Smooth muscle cell (in vitro differentiated cells): ENCODE results near the gene SLC22A9. TPM values are rescaled to one million over a fixed set of nuclear protein-coding genes. Genes with fewer than 3 reads are reported as not detected.
"Not testable (repeated sequence)": the region's sequence is repeated elsewhere in the genome, so short reads cannot be mapped to it uniquely, and the experiment has no call there.

Experiments used
- DNase-seq: peaks from one replicate; lab custom pipeline; 2025; ENCODE audit not compliant: unreplicated experiment; lab: John Stamatoyannopoulos, UW
- H2AFZ ChIP-seq: fragments of 200-600 bp; sonication (generic); 2 replicates; pipeline ENCODE4 v1.6.0; 2016; ENCODE audit warnings: antibody characterized with exemption, low read depth, mild to moderate bottlenecking
- H3F3A ChIP-seq: fragments of 200-600 bp; sonication (generic); 2 replicates; pipeline ENCODE4 v1.6.0; 2017; ENCODE audit warnings: antibody characterized with exemption, low read depth
- H3K27ac ChIP-seq: fragments of 200-600 bp; sonication (generic); 2 replicates; pipeline ENCODE4 v1.5.1; 2016; ENCODE audit warnings: low read depth, mild to moderate bottlenecking
- H3K27me3 ChIP-seq: fragments of 200-600 bp; sonication (generic); 2 replicates; pipeline ENCODE4 v1.6.1; 2016; ENCODE audit warnings: low read depth, mild to moderate bottlenecking
- H3K36me3 ChIP-seq: fragments of 200-600 bp; sonication (generic); 2 replicates; pipeline ENCODE4 v1.5.1; 2016; ENCODE audit warnings: low read depth
- H3K4me1 ChIP-seq: fragments of 200-600 bp; sonication (generic); 2 replicates; pipeline ENCODE4 v1.5.1; 2016; ENCODE audit warnings: low read depth
- H3K4me2 ChIP-seq: fragments of 200-600 bp; sonication (generic); 2 replicates; pipeline ENCODE4 v1.6.0; 2016; ENCODE audit warnings: mild to moderate bottlenecking
- H3K4me3 ChIP-seq: fragments of 200-600 bp; sonication (generic); 2 replicates; pipeline ENCODE4 v1.5.1; 2016; ENCODE audit warnings: mild to moderate bottlenecking
- H3K79me2 ChIP-seq: fragments of 200-600 bp; sonication (generic); 2 replicates; pipeline ENCODE4 v1.6.0; 2016; ENCODE audit warnings: low read depth, mild to moderate bottlenecking
- H3K9ac ChIP-seq: fragments of 200-600 bp; sonication (generic); 2 replicates; pipeline ENCODE4 v1.6.0; 2016; ENCODE audit warnings: low read depth
- H3K9me3 ChIP-seq: fragments of 200-600 bp; sonication (generic); replicated peaks from 2 replicates; pipeline ENCODE4 v1.5.1; 2016; ENCODE audit warnings: low read depth
- H4K20me1 ChIP-seq: fragments of 200-600 bp; sonication (generic); 2 replicates; pipeline ENCODE4 v1.6.0; 2016; ENCODE audit warnings: low read depth
- WGBS: methylation state at CpG from one replicate; pipeline ENCODE4 v1.1.7; 2016; ENCODE audit warnings: low lambda C conversion rate; 5-methylcytosine and 5-hydroxymethylcytosine counted together
- polyA plus RNA-seq: library from polyadenylated mRNA; unstranded; fragments of >200 nt; fragmentation: Nextera tagmentation; extraction: Ambion mirVana; gene quantifications from 2 replicates; pipeline ENCODE4 v1.2.1, GENCODE V29; 2016
- total RNA-seq: library from RNA; depleted of rRNA; stranded (reverse); fragments of >200 nt; gene quantifications from 2 replicates; pipeline ENCODE4 v1.2.3, GENCODE V29; 2014
- TF ChIP-seq, protein P1 (sequence below): fragments of 200-600 bp; sonication (generic); IDR thresholded peaks from 2 replicates; pipeline ENCODE4 v1.5.1; 2017; ENCODE audit warnings: borderline replicate concordance, mild to moderate bottlenecking, antibody characterized with exemption; ENCODE audit not compliant: insufficient read depth, poor library complexity, severe bottlenecking

SLC22A9 gene
- total RNA-seq (not detected in 2 replicates), polyA plus RNA-seq (not detected in 2 replicates)

DNA sequence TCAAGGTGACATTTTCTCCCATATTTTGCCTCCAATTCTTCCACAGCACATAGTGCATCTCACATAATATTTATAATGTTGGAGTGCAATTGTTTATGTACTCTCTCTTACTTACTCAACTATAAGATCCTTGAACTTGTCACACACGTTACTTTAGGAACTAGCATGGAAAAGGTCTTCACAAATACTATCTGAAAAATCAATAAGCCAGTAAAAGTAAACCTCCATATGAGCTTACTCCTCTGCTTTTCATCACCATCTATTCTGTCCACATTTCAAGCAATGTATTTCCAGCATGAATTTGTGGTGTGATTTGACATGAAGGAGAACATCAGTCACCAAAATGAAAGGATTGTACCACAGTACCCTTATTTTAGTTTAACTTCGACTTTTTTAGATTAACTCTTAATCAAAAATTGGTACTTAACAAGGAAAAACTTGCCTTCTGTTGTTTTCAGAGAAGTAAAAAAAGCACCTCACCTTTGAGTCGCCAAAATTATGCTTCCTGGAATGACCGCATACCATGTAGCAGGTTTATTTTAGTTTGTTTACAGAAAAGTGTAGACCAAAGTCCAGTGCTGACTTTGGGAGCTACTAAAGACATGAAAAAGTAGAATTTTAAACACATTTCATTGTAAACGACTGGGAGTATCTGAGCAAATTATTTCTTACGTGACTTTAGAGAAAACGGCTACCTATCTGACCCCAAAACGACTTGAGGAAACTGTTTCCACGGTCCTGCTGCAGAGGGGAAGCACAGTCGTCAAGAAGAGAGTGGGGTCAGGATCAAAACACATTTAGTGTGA, at the start of gene SLC22A9:
TSS of gene SLC22A9 (plus strand) at position 621 of the 806 bp plus-strand sequence. CDS start 272 bp downstream, outside the sequence.
- no peaks in the 10 kb centered on the region for H3K79me2 ChIP-seq
- H4K20me1 ChIP-seq: no peaks in the 10 kb centered on the region
- H3K4me1 ChIP-seq: no peaks in the 10 kb centered on the region
- TF ChIP-seq, protein P1, sequence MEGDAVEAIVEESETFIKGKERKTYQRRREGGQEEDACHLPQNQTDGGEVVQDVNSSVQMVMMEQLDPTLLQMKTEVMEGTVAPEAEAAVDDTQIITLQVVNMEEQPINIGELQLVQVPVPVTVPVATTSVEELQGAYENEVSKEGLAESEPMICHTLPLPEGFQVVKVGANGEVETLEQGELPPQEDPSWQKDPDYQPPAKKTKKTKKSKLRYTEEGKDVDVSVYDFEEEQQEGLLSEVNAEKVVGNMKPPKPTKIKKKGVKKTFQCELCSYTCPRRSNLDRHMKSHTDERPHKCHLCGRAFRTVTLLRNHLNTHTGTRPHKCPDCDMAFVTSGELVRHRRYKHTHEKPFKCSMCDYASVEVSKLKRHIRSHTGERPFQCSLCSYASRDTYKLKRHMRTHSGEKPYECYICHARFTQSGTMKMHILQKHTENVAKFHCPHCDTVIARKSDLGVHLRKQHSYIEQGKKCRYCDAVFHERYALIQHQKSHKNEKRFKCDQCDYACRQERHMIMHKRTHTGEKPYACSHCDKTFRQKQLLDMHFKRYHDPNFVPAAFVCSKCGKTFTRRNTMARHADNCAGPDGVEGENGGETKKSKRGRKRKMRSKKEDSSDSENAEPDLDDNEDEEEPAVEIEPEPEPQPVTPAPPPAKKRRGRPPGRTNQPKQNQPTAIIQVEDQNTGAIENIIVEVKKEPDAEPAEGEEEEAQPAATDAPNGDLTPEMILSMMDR: no peak
- no peak within 1 kb of the TSS for H3K4me2 ChIP-seq
- 88% methylated on average over 10 of the region's 10 CpGs for WGBS
- peak within 1 kb of the TSS; percentile 28 for H3K4me3 ChIP-seq
- no peaks in the 10 kb centered on the region for H3F3A ChIP-seq
- no peaks in the 10 kb centered on the region for H3K27me3 ChIP-seq
- no peak for DNase-seq
- H3K36me3 ChIP-seq: no peaks in the 10 kb centered on the region
- H3K9ac ChIP-seq: no peak within 1 kb of the TSS
- no peaks in the 10 kb centered on the region for H3K9me3 ChIP-seq
- no peak within 1 kb of the TSS for H3K27ac ChIP-seq
- no peak within 1 kb of the TSS for H2AFZ ChIP-seq

DNA sequence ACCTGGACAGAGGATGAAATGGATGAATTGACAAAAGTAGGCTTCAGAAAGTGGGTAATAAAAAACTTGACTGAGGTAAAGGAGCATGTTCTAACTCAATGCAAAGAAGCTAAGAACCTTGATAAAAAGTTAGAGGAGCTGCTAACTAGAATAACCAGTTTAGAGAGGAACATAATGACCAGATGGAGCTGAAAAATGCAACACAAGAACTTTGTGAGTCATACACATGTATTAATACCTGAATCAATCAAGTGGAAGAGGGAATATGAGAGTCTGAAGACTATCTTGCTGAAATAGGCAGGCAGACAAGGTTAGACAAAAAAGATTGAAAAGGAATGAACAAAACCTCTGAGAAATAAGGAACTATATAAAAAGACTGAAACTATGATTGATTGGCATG, 47.9 kb upstream of the SLC22A9 start:
- no peak overlapping the region for H3K27ac ChIP-seq
- H3K27me3 ChIP-seq: no peaks in the 10 kb centered on the region
- no peaks in the 10 kb centered on the region for H3K36me3 ChIP-seq
- H2AFZ ChIP-seq: no peak overlapping the region
- H3K4me3 ChIP-seq: no peak overlapping the region
- no peaks in the 10 kb centered on the region for H3K79me2 ChIP-seq
- no peak overlapping the region for H3K9ac ChIP-seq
- TF ChIP-seq, protein P1: no peak
- no peaks in the 10 kb centered on the region for H3F3A ChIP-seq
- DNase-seq: no peak
- H3K4me1 ChIP-seq: no peaks in the 10 kb centered on the region
- H3K4me2 ChIP-seq: no peak overlapping the region
- no peaks in the 10 kb centered on the region for H4K20me1 ChIP-seq
- no peaks in the 10 kb centered on the region for H3K9me3 ChIP-seq

DNA sequence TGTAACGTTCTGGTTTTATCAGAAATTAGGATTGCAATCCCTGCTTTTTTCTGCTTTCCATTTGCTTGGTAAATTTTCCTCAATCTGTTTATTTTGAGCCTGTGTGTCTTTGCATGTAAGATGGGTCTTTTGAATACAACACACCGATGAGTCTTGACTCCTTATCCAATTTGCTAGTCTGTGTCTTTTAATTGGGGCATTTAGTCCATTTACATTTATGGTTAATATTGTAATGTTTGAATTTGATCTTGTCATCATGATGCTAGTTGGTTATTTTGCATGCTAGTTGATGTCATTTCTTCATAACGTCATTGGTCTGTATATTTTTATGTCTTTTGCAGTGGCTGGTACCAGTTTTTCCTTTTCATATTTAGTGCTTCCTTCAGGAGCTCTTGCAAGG, 34.5 kb upstream of the SLC22A9 start:
- WGBS: 80% methylated on average over 3 of the region's 3 CpGs
- not testable (repeated sequence) for H3K79me2 ChIP-seq, H3K9ac ChIP-seq, H3K4me3 ChIP-seq, H3F3A ChIP-seq, H3K4me1 ChIP-seq, H4K20me1 ChIP-seq, DNase-seq, H3K27me3 ChIP-seq, H3K27ac ChIP-seq, H2AFZ ChIP-seq, H3K36me3 ChIP-seq, H3K4me2 ChIP-seq, H3K9me3 ChIP-seq

DNA sequence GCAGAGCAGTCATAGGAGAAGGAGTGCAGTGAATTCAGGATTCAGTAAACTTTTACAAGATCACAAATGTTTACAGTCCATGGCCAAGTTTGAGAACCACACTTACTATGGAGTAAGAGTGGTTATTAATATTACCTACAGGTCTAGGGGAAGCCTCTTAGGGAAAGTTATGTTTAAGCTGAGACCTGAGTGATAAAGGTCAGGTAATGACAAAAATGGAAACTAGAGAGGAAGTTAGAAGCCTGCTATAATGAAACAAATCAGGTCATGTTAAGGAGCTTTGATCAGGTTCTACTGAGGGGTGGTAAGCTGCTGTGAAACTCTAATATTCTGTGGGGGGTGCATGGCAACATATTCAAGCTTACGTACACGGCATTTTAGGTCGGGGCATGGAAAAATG, 32.5 kb upstream of the SLC22A9 start:
- no peaks in the 10 kb centered on the region for H3K4me1 ChIP-seq
- no peak overlapping the region for H3K4me2 ChIP-seq
- WGBS: 95% methylated on average over 3 of the region's 3 CpGs
- H4K20me1 ChIP-seq: no peaks in the 10 kb centered on the region
- DNase-seq: no peak
- H2AFZ ChIP-seq: no peak overlapping the region
- TF ChIP-seq, protein P1: no peak
- no peaks in the 10 kb centered on the region for H3K9me3 ChIP-seq
- H3K79me2 ChIP-seq: no peaks in the 10 kb centered on the region
- no peak overlapping the region for H3K4me3 ChIP-seq
- H3K36me3 ChIP-seq: no peaks in the 10 kb centered on the region
- no peaks in the 10 kb centered on the region for H3F3A ChIP-seq
- H3K9ac ChIP-seq: no peak overlapping the region
- no peaks in the 10 kb centered on the region for H3K27me3 ChIP-seq
- H3K27ac ChIP-seq: no peak overlapping the region
